ENCODE measurements around the gene SLC39A5.
"Not testable (repeated sequence)": the region's sequence is repeated elsewhere in the genome, so short reads cannot be mapped to it uniquely, and the experiment has no call there.

Gene SLC39A5

GRCh38 chr12:56248711-56249110 lies 18.9 kb downstream of the SLC39A5 start:
- DNase-seq: no peak

GRCh38 chr12:56252649-56253048 lies 22.8 kb downstream of the SLC39A5 start:
- no peak for DNase-seq

- DNase-seq: no peak
Measured at GRCh38 chr12:56253091-56253490, 23.2 kb downstream of the SLC39A5 start.

GRCh38 chr12:56255671-56256070 lies 25.8 kb downstream of the SLC39A5 start:
- DNase-seq: no peak

GRCh38 chr12:56256326-56256960 lies 26.6 kb downstream of the SLC39A5 start:
- DNase-seq: no peak

- DNase-seq: no peak
Measured at GRCh38 chr12:56257071-56257470, 27.2 kb downstream of the SLC39A5 start.

- no peak for DNase-seq
Measured at GRCh38 chr12:56257491-56258067, 27.7 kb downstream of the SLC39A5 start.

- peak; percentile 56 for DNase-seq
Measured at GRCh38 chr12:56258068-56258819, 28.4 kb downstream of the SLC39A5 start, which contains the start of gene ANKRD52. ANKRD52 (minus strand) TSS chr12:56258384; CDS start chr12:56258269, 115 bp downstream.

GRCh38 chr12:56258820-56259183 lies 29.0 kb downstream of the SLC39A5 start:
- DNase-seq: no peak

GRCh38 chr12:56260380-56260779 lies 30.5 kb downstream of the SLC39A5 start:
- no peak for DNase-seq

- DNase-seq: no peak
Measured at GRCh38 chr12:56260921-56261320, 31.1 kb downstream of the SLC39A5 start.

- DNase-seq: no peak
Measured at GRCh38 chr12:56261503-56262232, 31.8 kb downstream of the SLC39A5 start.

- DNase-seq: not testable (repeated sequence)
Measured at GRCh38 chr12:56262955-56263354, 33.1 kb downstream of the SLC39A5 start.

GRCh38 chr12:56266068-56266692 lies 36.3 kb downstream of the SLC39A5 start:
- DNase-seq: not testable (repeated sequence)

- DNase-seq: peak; percentile 58
Measured at GRCh38 chr12:56266693-56267442, 37.0 kb downstream of the SLC39A5 start, which contains the start of gene COQ10A. COQ10A (plus strand) TSS chr12:56266942; CDS start chr12:56267119, 177 bp downstream.

- no peak for DNase-seq
Measured at GRCh38 chr12:56267443-56268071, 37.7 kb downstream of the SLC39A5 start.

- DNase-seq: no peak
Measured at GRCh38 chr12:56271031-56271430, 41.2 kb downstream of the SLC39A5 start.

GRCh38 chr12:56272468-56272867 lies 42.6 kb downstream of the SLC39A5 start:
- not testable (repeated sequence) for DNase-seq

GRCh38 chr12:56274299-56274698 lies 44.4 kb downstream of the SLC39A5 start:
- no peak for DNase-seq

GRCh38 chr12:56278905-56279304 lies 49.1 kb downstream of the SLC39A5 start:
- DNase-seq: no peak

GRCh38 chr12:56280849-56281248 lies 51.0 kb downstream of the SLC39A5 start:
- DNase-seq: no peak

All from NCI-H187 treated with DMSO at 0.1 percent for 48 hours (cell line).